Right atrium auricular region (tissue), 2 donors: ENCODE data around the gene CCNA2. TPM values are rescaled to one million over a fixed set of nuclear protein-coding genes. Genes with fewer than 3 reads are reported as not detected.

ENCODE experiments used
- DNase-seq: peaks from one replicate; pipeline ENCODE4 v3.0.0-alpha.2; 2019; ENCODE audit warnings: low spot score
- H3K27ac ChIP-seq, 2 donors: fragments of 200-600 bp; sonication (generic); 1 replicate in 1 of 2; 2 replicates in 1 of 2; pipeline ENCODE4 v1.5.1; 2016 to 2019
- H3K27me3 ChIP-seq, 2 donors: fragments of 200-600 bp; sonication (generic); one replicate each; pipeline versions ENCODE4 v1.5.1 to v1.6.0; 2017 to 2019
- H3K36me3 ChIP-seq: fragments of 200-600 bp; sonication (generic); one replicate; pipeline ENCODE4 v1.5.1; 2016
- H3K4me1 ChIP-seq, 2 donors: fragments of 200-600 bp; sonication (generic); one replicate each; pipeline versions ENCODE4 v1.5.1 to v1.6.0; 2017 to 2019
- H3K4me3 ChIP-seq, 2 donors: fragments of 200-600 bp; sonication (generic); 1 replicate in 1 of 2; 2 replicates in 1 of 2; pipeline ENCODE4 v1.5.1; 2017 to 2019; ENCODE audit warnings: mild to moderate bottlenecking in 1 of 2, moderate library complexity in 1 of 2
- H3K9me3 ChIP-seq, 2 donors: fragments of 200-600 bp; sonication (generic); one replicate each; pipeline ENCODE4 v1.5.1; 2019
- CTCF ChIP-seq, 2 donors: fragments of 200-600 bp; sonication (generic); IDR thresholded peaks; one replicate each; pipeline ENCODE4 v1.5.1; 2019; ENCODE audit warnings: antibody characterized with exemption in 2 of 2
- total RNA-seq, 2 donors: library from RNA; depleted of rRNA; stranded (reverse); fragments of >200 nt; gene quantifications; one replicate each; pipeline ENCODE4 v1.1.0, GENCODE V29; 2016

The CCNA2 gene
- total RNA-seq, 2 donors from 2014 or later = 0.51 to 1.3 TPM

- H3K9me3 ChIP-seq = no peaks in the 10 kb centered on the region
- TF ChIP-seq CTCF (IDR thresholded peaks at IDR 0.05) = no peak
- H3K27me3 ChIP-seq = no peaks in the 10 kb centered on the region
- DNase-seq = no peak
- peaks cover 35% of the 10 kb centered on the region for H3K36me3 ChIP-seq
- H3K4me1 ChIP-seq = peaks cover 0 to 9% of the 10 kb centered on the region in 2 donors
- no peak overlapping the region for H3K4me3 ChIP-seq
- no peak overlapping the region for H3K27ac ChIP-seq
These were observed 5.5 kb downstream of the CCNA2 start for GRCh38 chr4:121818215-121818614.

GRCh38 chr4:121817701-121818100, 6.0 kb downstream of the CCNA2 start:
- Histone ChIP-seq H3K36me3 (peaks cover 40% of the 10 kb centered on the region), H3K4me1 (peaks cover 0 to 4% of the 10 kb centered on the region in 2 donors), H3K9me3 (no peaks in the 10 kb centered on the region), H3K27me3 (no peaks in the 10 kb centered on the region), H3K27ac (no peak overlapping the region), H3K4me3 (no peak overlapping the region)
- TF ChIP-seq CTCF (IDR thresholded peaks at IDR 0.05) = no peak
- DNase-seq = no peak

DNA sequence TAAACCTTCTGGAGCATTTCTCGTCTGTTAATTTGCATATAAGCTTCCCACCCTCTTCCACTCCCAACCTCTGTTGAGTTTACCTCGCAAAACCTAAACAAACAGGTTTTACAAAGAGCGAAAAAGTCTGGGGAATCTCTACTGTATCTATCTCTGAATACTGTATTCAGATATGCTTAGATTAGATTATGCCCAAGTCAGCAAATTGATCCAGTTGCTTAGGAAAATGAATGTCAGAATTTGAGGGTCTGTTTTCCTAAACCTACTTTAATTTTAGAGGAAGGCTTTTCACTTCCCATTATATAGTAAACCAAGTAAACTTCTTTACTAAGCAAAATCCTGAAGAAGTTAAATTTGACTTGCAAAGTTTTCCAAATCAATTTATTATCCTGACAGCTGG, 6.7 kb downstream of the CCNA2 start:
- Histone ChIP-seq H3K36me3 (peaks cover 47% of the 10 kb centered on the region), H3K4me1 (no peaks in the 10 kb centered on the region), H3K4me3 (no peak overlapping the region), H3K9me3 (no peaks in the 10 kb centered on the region), H3K27ac (no peak overlapping the region), H3K27me3 (no peaks in the 10 kb centered on the region)
- no peak for TF ChIP-seq CTCF (IDR thresholded peaks at IDR 0.05)
- no peak for DNase-seq

GRCh38 chr4:121814756-121815155, 8.9 kb downstream of the CCNA2 start:
- peaks cover 70% of the 10 kb centered on the region for H3K36me3 ChIP-seq
- no peaks in the 10 kb centered on the region for H3K9me3 ChIP-seq
- H3K4me3 ChIP-seq = no peak overlapping the region
- H3K27me3 ChIP-seq = no peaks in the 10 kb centered on the region
- no peak overlapping the region for H3K27ac ChIP-seq
- TF ChIP-seq CTCF (IDR thresholded peaks at IDR 0.05) = no peak
- H3K4me1 ChIP-seq = no peaks in the 10 kb centered on the region
- no peak for DNase-seq

GRCh38 chr4:121811122-121811521, 12.6 kb downstream of the CCNA2 start:
- Histone ChIP-seq H3K27me3 (no peaks in the 10 kb centered on the region), H3K9me3 (no peaks in the 10 kb centered on the region), H3K4me3 (no peak overlapping the region), H3K27ac (no peak overlapping the region), H3K4me1 (no peaks in the 10 kb centered on the region), H3K36me3 (peaks cover 96% of the 10 kb centered on the region)
- TF ChIP-seq CTCF (IDR thresholded peaks at IDR 0.05) = no peak
- DNase-seq = no peak

DNA sequence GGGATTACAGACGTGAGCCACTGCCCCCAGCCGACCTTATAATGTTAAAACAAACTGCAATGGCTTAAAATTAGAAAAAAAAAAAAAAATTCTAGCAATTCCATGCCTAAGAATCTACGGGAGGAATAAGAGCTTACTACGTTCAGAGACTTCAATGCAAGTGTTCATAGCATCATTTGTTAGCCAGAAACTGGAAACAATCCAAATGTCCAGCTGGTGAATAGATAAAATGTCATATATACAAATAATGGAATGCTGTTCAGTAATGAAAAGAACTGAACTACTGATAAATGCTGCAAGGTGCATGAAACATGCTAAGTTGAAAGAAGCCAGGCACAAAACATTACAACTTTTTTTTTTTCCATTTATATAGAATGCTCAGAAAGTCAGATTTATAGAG, 17.3 kb downstream of the CCNA2 start:
- DNase-seq = no peak
- Histone ChIP-seq H3K36me3 (peaks cover 70% of the 10 kb centered on the region), H3K27me3 (no peaks in the 10 kb centered on the region), H3K4me1 (peaks cover 0 to 9% of the 10 kb centered on the region in 2 donors), H3K9me3 (no peaks in the 10 kb centered on the region), H3K27ac (no peak overlapping the region), H3K4me3 (no peak overlapping the region)
- no peak for TF ChIP-seq CTCF (IDR thresholded peaks at IDR 0.05)
